LoVo (cell line): ENCODE measurements around the gene CX3CR1.
"Not testable (repeated sequence)": the region's sequence is repeated elsewhere in the genome, so short reads cannot be mapped to it uniquely, and the experiment has no call there.

Experiments
- DNase-seq: peaks from one replicate; pipeline ENCODE4 v3.0.0-alpha.2; 2016; ENCODE audit warnings: low spot score

Gene CX3CR1

DNA sequence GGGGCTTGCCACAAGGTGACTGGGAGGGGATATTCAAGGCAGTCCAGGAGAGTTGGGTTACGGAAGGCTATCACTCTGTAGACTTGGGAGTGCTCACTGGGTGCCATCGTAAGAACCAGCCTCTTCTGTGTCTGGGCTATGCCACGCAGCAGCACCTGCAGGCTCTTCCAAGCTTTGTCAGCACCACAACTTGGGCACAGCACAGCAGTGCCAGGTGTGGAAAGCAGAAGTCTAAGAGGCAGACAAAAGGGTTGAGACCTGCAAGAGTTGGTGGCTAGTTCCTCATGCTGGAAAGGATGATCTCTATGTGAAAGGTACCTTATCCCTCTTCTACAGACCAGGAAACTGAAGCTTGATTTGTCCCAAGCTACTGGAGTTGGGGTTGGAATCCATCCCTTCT, 15.8 kb downstream of the CX3CR1 start:
- DNase-seq = no peak

DNA sequence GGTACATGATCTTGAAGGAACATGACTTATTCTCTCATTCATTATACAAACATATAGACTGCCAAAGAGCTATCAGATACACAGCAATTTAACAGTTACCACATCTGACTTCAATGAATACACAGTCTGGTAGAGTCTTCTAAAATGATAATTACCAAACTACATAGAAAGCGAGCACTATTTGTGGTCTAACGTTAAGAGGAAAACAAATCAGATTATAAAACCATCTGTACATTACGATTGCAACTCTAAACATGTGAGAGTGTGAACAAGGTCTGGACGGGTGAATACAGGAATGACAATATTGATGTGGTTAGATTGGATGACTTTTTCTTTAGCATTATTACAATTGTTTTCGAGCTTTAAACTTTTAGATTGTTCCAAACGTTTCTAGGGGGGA, 16.3 kb downstream of the CX3CR1 start:
- no peak for DNase-seq

DNA sequence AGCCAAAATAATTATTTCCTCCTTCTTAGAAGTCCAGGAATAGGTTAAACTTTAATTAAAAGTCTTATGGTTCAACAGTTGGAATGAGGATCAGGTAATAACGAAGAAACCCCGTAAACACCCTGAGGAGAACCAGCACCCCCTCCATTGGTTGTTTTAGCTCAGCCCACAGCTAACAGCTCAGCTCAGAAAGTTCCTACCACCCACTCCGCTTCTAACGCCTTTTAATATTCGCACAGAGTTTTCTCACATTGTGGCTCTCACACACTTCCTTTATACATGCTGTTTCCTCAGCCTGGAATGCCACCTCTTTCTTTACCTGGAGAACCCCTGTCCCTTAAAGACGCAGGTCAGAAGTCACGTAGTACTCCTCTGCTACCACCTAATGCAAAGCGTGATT, 17.0 kb downstream of the CX3CR1 start:
- no peak for DNase-seq

DNA sequence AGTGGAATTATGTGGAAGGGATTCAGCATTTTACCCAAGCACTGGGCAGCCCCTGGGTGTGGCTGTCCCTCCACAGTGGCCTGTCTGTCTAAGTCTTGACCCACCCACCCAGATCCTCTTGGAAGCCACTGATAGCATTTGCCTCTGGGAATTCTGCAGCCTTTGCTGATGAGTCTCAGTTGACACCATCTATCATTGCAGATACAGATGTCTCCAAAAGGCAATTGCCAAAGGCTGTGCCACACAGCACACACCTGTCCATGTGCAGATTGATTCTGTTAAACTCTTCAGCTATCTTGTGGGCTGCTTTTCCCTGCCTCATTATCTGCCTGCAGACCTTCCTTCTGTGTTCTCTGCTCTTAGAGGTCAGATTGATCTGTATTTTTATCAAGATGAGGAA, 18.1 kb downstream of the CX3CR1 start:
- no peak for DNase-seq

DNA sequence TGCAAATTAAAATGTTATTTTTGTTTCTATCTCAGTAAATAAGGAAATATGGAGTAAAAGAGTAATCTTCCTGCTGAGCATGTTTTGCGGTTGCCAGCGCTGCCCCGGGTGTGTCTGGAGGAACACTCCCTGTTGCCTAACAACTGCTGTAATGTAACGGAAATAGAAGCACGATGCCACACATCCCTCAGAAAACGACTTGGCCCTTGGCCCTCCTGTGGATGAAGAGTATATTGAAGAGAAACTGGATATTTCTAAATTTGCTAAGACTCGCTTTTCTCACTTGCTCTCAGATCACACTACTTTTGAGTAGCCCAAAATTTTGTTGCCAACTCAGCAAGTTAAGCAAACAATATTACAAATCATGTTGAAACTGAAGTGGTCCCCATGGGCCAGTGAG, 18.9 kb downstream of the CX3CR1 start:
- DNase-seq = peak; percentile 76

DNA sequence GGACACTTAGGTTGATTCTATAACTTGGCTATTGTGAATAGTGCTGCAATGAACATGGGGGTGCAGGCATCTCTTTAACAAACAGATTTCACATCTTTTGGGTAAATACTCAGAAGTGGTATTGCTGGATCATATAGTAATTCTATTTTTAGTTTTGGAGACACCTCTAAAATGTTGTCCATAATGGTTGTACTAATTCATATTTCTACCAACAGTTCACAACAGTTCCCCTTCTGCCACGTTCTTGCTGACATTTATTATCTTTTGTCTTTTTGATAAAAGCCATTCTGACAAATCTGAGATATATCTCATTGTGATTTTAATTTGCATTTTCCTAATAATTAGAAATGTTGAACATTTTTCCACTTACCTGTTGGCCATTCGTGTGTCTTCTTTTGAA, 19.5 kb downstream of the CX3CR1 start:
- no peak for DNase-seq

DNA sequence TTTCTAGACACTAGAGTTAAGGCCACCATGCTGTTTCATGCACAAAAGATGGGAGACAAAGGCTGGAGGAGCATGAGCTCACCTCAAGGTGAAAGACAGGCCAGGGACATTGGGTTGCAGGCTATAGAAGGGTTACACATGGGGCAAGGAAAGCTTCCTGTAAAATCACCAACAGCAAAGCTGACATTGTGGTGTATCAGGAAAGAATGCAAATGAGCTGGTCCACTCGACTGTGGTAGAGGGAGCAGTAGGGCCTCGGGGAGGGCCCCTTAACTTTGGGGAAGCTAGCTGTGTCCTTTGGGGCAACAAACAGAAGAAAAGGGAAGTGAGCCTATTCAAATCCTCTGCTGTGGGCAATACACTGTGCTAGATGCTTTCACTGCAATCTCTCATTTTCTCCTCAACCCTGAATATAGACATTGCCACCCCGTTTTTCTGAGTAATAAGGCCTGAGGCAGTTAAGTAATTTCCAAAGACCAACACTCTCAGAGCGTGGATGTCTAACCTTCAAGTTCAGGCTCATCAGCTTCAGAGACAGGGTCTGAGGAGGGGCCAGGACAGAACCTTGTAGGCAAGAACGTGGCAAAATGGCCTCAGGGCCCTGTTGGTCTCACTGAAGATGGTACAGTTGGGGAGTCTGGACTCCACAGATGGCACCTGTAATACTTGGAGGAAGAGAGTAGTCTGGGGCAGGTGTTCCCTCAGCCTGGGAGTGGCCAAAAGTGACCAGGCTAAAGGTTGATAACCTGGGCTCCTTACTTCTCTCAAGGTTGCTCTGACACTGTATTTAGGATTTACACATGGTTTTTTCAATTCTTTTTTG, 24.1 kb downstream of the CX3CR1 start:
- no peak for DNase-seq

DNA sequence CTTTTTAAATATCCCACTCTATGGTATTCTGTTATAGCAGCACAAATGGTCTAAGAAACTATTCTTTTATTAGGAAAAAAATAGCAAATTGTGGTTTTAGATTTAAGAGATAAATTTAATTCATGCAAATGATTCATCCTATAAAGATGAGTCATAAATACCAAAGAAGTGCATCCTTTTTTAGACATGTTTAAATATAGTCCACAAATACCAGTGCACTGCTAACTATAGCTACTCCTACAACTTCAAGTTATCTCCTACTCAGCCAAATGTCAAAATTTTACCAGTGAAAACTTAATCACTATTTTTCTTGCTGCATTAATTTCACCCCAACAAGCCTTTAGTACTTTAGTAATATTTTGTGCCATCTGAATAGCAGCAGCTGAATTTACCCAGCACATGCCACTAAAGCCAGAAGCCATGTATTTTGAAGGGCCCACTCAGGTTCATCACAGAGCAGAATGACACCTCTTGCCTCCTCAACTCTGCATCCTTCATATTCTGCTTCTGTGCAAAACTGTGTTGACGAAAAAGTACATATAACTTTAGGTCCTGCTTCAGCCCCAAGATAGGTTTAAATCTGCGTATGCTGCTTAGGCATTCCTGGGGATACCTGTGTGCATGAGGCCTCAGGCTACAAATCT, 24.9 kb downstream of the CX3CR1 start:
- no peak for DNase-seq

DNA sequence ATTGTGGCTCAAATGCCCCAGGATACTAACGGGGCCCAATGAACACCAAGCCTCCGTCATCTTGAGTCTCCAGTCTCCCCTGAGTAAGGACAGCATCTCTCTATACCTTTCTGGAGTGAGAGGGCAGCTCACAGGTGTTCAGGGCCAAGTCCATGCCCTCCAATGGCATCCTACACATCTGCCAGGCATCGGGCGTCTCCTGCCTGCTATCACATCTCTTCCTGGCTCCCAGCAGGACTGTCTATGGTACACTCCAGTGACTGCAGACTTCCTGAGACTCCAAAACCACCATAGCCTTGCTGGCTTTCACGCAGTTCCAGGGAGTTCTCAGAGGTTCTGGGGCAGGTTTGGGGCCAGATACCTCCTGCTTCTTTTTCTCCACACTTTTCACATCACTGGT, 28.3 kb downstream of the CX3CR1 start:
- no peak for DNase-seq

DNA sequence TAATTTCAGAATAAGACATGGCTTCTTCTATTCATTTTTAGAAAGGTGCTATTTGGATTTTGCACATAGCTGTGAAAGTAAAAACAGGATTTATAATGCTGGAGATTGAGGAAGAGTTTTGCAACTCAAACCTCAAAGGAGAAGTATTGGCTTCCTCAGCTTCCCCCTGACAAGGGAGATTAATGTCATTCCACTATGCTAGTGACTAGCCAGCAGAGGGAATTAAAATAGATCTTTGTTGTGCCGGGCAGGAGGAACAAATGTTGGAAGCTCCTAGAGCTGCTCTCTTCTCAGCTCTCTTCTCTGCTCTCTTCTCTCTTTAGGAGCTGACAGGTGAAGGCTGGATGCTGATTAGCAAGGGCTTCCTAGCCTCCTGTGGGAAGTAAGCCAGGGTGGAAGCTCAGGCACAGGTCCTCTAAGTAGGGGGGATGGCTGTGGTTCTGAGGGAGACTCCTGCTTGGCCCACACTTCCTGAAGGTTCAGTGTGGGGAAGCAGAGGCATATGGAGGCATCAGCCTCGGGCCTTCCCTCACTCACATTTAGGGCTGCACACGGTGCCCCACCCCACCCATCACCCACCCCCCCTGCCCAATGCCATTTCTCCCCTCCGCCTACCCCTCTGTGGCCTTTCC, 29.6 kb downstream of the CX3CR1 start:
- DNase-seq = no peak

DNA sequence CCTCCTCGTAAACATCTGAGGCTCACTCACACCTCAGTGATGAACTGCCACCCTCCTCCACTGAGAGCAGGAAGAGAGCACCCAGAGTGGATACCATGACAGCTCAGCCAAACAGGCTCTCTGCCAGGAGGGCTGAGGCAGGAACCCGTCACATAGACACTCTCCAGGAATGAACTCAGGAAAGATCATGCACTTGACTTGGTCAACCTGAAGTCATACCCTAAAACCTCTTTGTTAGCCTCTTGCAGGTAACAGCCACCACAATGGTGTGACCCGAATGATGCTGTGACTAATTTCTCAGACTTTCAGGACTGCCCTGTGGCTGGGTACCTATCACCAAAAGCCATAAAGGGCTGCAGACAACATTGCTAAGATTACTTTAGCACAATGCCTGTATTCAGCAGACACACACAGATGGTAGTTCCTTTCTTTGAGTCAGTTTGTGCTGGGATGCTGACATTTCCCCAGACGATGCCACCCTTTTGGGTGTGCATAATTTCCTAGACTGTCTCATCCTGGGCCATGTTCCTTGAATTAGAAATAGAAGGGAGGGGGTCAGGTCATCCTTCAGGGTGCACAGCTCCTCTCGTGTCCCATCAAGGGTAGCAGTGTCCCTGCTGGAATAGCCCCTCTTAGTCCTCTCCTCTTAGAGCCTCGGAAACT, 30.3 kb downstream of the CX3CR1 start:
- no peak for DNase-seq

DNA sequence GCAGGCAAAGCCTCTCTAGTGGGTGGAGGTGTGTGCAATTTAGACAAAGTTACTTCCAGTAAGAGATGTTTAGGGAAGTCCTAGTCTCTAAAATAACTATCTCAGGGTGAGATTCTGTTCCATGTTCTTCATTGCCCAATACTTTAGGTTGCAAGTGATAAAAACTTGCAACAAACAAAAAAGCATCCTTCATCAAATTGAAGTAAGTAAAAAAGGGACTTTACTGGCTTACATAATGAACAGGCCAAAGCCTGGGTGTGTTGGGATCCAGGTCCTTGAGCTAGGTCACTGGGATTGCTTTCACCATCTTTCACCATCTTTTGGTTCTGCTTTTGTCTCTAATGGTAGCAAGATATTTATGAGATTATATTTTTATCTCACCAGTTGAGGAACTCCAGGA, 38.3 kb downstream of the CX3CR1 start:
- no peak for DNase-seq

DNA sequence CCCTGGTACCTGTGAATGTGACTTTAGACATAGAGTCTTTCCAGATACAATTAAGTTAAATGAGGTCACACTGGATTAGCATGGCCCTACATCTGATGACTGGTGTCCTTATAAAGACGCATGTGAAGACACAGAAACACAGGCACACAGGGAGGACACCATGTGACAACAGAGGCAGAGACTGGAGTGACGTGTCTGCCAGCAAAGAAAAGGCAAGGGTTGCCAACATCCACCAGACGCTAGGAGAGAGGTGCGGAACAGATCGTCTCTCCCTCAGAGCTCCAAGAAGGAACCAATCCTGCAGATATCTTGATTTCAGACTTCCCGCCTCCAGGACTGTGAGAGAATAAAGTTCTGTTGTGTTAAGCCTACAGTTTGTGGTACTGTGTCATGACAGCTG, 42.8 kb downstream of the CX3CR1 start:
- DNase-seq = no peak

DNA sequence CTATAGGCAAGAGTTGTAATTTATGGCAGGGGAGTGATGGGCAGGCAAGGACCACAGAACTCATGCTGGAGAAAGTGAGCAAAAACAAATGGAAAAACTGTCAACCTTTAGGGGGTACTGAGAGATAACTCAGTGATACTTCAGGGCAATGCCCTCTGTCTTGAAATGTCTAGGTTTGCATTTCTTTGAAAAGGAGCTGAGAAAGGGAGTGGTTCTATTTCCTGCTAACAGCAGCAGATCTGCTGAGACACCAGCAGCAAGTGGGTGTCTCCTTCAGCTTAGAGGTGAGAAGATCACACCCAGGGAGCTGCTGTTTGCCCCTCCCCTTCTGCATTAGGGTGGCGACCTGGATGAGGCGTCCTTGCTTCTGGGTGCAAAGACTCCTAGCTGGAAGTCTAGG, 45.2 kb downstream of the CX3CR1 start:
- DNase-seq = no peak

DNA sequence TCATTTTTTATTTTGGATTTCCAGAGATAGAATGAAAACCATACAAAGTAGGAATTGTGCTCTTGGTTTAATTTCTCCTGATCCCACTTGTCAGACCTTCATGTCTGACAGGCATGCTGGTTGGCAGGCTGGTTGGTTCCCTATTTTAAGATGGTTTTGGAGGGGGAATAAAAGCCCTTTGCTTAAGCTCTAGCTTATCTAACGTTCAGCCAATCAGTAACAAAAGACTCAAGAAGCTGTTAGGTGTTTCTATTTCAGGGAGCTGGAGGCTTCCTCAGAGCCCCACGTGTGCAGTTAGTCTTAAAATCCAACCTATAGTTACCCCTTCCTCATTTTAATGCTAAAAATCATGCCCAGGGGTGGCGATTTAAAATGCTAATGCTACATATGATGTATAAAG, 47.0 kb downstream of the CX3CR1 start:
- DNase-seq = no peak

DNA sequence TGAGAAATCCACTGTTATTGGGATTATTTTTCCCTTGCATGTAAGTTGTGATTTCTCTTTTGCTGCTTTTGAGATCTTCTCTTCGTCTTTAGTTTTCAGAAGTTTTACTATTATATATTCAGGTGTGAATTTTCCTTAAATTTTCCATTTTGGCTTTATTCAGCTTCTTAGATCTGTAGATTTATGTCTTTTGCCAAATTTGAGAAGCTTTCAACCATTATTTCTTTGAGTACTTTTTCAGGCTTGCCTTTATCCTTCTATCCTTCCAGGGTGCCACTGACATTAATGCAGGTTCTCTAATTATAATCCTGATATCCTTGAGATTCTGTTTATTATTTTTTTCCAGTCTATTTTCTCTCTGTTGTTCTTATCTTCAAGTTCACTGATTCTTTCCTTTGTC, 49.4 kb downstream of the CX3CR1 start:
- no peak for DNase-seq

DNA sequence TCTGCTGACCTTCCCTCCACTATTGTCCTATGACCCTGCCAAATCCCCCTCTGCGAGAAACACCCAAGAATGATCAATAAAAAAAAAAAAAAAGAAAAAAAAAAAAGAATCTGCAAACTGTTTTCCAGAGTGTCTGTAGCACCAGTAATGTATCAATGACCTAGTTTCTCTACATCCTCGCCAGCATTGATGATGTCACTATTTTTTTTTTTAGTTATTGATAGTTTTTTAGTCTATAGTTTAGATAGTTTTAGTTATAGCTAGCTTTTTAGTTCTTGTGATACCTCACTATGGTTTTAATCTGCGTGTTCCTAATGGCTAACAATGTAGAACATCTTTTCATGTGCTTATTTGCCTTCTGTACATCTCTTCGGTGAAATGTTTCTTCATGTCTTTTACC, 51.3 kb downstream of the CX3CR1 start:
- DNase-seq = no peak

DNA sequence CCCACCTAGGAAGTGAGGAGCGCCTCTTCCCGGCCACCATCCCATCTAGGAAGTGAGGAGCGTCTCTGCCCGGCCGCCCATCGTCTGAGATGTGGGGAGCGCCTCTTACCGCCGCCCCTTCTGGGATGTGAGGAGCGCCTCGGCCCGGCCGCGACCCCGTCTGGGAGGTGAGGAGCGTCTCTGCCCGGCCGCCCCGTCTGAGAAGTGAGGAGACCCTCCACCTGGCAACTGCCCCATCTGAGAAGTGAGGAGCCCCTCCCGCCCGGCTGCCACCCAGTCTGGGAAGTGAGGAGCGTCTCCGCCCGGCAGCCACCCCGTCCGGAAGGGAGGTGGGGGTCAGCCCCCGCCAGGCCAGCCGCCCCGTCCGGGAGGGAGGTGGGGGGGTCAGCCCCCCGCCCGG, 52.2 kb downstream of the CX3CR1 start:
- not testable (repeated sequence) for DNase-seq

DNA sequence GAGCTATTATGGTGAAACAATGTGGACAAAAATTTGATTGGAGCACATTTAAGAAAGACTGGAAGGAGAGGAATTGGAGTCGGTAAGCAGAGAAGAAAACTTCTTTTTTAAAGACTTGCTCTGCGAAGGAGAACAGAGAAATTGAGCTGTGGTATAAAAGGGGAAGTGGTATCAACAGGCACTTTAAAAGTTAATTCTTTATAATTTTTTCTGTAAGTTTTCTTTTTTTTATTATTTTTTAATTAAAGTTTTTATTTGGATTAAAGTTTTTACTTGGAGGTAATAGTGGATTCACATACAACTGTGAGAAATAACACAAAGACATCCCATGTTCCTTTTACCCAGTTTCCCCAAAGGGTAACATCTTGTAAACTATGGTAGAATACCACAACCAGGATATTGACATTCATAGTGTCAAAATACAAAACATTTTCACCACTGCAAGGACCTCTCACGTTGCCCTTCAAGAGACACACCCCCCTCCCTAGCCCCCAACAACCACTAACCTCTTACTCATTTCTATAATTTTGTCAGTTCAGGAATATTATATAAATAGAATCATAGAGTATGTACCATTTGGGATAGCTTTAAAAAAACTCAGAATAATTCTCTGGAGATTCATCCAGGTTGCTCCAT, 53.6 kb downstream of the CX3CR1 start:
- DNase-seq = no peak

DNA sequence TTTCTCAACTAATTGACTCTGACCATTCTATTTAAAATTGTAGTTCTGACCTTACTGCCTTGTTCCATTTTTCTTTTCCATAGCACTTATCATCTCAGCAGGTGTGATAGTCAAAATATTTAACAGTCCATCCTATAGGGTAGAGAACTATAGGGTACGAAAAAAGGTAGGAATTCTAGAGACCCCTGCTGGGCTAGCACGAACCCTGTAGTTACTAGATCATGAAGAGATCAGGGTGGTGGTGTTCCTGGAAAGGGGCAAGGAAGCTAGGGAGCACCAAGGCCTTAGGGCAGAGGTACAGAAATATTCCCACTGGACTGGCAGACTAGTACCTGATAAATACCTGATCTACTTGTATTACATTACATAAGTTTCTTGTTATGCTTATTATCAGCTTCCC, 55.5 kb downstream of the CX3CR1 start:
- DNase-seq = no peak

DNA sequence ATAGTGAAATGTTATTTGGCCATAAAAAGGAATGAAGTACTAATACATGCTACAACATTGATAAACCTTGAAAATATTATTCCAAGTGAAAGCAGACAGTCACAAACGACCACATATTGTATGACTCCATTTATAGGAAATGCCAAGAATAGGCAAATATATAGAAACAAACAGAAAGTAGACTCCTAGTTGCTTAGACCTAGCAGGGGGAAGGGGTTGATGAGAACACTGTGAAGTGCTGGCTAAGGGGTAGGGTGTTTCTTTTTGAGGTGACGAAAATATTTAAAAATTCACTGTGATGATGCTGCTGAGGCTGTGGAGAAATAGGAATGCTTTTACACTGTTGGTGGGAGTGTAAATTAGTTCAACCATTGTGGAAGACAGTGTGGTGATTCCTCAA, 56.9 kb downstream of the CX3CR1 start:
- DNase-seq = no peak

DNA sequence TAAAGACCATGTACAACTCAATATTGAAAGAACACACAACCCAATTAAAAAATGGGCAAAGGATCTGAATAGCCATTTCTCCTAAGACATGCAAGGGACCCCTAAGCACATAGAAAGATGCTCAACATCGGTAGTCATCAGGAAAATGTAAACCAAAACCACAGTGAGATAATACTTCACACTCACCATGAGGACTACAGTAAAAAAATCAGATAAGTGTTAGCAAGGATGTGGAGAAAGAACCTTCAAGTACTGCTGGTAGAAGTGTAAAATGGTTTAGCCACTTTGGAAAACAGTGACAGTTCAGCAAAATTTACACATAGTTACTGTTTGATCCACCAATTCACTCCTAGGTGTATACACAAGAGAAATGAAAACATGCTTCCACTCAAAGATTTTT, 57.4 kb downstream of the CX3CR1 start:
- no peak for DNase-seq
